HL-60/S4 treated with retinoic acid at 250 ng/mL for 4 days and 3 days (cell line): Measurements from ENCODE around the gene TMPRSS13.

Experiments used
- in situ Hi-C: fragments of 300-500 bp; cut with MboI; formaldehyde crosslinking; loops from 2 replicates; pipeline ENCODE4 v1.7.0; 2022; ENCODE audit warnings: low sequenced_read_pairs

TMPRSS13 gene

GRCh38 chr11:117914991-117915618 lies 14.1 kb downstream of the TMPRSS13 start:
- in situ Hi-C loops, result no loop called here

DNA sequence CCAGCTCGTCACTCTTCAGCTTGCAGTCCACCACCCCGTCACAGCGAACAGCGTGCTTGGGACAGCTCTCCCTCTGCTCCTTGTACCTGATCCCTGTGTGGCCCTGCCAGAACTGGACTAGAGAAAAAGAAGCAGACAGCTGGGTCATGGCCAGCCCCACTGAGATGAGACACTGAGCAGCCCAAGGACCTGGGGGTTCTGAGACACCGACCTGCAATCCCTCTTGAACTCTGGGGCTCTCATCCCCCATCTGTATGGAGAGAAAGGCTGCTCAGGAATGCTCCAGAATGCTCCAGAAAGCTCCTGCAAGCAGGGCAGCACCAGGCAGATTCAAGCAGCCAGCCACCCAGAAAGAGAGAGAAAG lies 14.8 kb downstream of the TMPRSS13 start:
- in situ Hi-C loops, result no loop called here

GRCh38 chr11:117913736-117914397 lies 15.3 kb downstream of the TMPRSS13 start:
- in situ Hi-C loops, result no loop called here

GRCh38 chr11:117912497-117912896 lies 16.7 kb downstream of the TMPRSS13 start:
- in situ Hi-C loops, result no loop called here

DNA sequence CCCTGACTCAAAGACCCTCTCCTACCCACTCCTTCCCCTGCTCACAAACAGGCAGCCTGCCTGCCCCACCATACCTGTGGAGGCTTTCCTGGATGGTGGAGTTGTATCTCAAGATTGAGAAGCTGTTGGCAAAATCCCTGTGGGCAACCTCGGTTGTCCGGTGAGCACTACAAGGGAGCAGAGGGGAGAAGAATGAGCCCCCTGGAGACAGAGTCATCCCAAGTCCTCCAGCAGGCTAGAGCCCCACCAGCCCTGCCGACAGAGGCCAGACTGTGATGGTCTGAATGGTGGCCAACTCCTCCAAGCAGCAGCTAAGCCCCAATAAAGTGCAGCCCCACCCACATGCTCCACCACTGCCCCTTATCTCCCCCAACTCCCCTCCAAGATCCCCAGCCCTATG lies 17.5 kb downstream of the TMPRSS13 start:
- in situ Hi-C loops, result no loop called here

DNA sequence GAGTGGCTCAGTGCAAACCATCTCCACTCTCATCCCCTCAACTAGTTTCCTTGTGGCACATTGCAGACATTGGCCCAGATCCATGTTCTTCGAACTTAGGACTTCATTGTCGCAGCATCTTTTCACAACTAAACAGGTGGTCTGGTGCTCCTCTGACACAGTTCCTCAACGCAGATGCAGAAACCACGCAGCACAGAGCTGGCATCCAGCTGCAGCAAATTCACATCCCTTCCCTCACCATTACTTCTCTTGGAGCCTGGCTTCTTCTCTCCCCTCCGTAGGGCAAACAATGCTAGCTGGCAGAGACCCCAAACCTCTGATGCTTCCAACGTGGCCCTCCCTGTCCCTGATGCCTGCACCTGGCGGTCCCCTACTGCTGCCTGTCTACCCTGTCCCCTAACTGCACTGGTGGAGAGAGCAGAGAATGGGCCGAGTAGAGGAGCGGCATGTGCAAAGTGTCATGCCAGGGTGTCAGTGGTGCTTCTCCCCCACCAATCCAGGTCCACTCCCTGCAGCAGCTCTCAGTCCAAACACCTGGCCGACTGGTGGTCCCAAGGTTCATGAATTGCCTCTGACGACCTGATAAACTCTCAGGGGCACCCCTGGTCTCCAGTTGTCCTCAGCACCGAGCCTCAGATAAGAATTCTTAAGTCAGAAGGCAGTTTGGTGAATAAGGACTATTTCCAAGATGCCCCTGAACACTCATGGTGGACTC lies 18.1 kb downstream of the TMPRSS13 start:
- in situ Hi-C loops, result no loop called here

DNA sequence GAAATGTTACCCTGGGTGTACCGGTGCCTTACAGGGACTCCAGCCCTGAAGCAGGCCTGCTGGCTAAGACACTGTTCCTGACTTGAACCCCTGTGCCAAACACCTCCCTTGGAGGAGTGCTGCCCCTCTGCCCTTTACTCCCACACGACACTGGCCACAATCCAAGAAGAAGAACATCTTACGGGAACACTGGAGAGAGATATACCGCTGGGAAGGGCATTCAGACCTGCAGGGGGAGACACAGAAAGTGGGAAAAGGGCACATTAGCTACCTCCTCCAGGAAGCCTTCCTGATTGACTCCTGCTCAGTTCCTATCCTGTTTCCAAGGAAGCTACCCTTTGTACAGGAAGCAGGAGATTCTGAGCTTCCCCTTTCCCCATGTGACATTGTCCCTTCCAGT lies 18.7 kb downstream of the TMPRSS13 start:
- in situ Hi-C loops, result no loop called here

GRCh38 chr11:117909611-117910382 lies 19.4 kb downstream of the TMPRSS13 start:
- in situ Hi-C loops, result no loop called here

DNA sequence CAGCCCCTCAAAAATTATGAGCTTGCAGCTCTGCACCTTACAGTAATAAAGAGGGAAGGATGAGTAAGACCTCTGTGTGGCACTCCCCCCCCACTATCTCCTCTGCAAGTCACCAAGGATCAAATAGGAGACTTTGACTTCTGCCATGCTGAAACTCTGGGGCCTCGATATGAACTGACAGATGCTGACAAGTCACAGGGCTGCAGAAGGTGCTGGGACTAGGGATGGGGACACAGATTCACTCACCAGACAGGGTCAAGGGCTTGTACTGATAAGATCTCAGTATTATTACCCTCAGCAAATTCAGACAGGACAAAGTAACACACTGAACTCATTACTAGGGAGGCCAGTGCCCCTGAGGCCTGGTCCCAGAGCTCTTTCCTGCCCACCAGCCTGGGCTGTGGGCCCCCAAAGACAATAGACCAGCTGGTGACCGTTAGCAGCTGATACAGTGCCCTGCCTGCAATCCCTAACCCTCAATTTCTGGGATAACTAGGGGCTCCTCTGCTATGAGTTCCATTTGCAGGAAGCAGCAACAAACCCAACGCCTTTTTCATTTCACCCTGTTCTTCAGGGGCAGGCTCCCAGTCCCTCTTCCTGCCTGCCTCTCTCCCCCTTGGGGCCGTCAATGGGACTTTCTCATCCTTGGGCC lies 20.1 kb downstream of the TMPRSS13 start:
- in situ Hi-C loops, result no loop called here

DNA sequence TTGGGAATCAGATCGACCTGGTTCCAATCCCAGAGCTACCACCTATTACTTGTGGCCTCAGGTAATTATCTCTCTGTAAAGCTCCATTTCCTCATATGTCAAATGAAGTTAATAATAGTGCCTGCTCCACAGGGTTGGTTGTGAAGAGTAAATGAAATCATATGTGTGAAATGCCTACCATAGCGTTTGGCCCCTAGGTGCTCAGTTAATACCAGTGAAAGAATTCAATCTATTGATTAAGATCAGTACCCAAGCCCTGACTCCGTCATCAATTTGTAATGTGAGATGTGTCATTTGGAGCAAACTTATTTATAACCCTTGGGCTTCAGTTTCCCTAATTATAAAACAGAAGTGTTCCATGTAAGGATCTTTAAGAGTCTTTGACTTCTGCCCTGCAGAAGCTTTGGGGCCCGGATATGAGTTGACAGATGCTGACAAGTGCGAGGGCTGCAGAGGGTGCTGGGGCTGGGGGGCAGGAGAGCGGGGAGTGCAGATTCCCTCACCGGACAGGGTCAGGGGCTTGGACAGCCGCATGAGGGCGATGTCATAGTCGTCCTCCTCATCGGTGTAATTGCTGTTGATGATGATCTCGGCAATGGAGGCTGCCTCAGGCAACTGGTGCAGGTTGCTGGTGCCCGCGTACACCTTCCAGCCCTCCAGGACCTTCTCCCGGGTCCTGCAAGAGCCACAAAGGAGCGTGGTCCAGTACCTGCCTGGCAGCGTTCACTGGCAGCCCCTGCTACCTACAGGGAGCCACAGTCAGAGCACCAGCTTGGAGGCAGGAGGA lies 20.9 kb downstream of the TMPRSS13 start:
- in situ Hi-C loops, result no loop called here

- in situ Hi-C loops, result no loop called here
Measured at GRCh38 chr11:117907276-117908108, 21.7 kb downstream of the TMPRSS13 start.

DNA sequence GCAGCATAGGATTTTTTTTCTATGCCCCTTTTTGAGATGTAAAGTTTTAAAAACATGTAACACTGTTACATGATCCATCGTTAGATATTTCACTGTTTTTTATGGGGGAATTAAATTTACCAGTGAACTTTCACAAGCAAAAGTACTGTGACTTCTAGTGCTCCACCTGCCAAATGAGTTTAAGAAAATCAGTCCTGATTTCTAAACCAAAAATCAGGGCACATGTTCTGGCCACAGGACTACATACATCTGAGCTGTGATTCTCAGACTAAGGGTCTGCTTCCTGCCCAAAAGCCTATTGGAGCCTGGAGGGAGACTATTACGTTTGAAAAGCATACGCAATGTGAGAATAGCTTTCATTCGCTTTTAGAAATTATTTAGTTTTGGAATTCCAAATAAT lies 22.5 kb downstream of the TMPRSS13 start:
- in situ Hi-C loops, result no loop called here

- in situ Hi-C loops, result no loop called here
Measured at GRCh38 chr11:117906126-117906525, 23.1 kb downstream of the TMPRSS13 start.

- in situ Hi-C loops, result no loop called here
Measured at GRCh38 chr11:117905524-117905923, 23.7 kb downstream of the TMPRSS13 start.

- in situ Hi-C loops, result no loop called here
Measured at GRCh38 chr11:117903505-117904382, 25.5 kb downstream of the TMPRSS13 start.

DNA sequence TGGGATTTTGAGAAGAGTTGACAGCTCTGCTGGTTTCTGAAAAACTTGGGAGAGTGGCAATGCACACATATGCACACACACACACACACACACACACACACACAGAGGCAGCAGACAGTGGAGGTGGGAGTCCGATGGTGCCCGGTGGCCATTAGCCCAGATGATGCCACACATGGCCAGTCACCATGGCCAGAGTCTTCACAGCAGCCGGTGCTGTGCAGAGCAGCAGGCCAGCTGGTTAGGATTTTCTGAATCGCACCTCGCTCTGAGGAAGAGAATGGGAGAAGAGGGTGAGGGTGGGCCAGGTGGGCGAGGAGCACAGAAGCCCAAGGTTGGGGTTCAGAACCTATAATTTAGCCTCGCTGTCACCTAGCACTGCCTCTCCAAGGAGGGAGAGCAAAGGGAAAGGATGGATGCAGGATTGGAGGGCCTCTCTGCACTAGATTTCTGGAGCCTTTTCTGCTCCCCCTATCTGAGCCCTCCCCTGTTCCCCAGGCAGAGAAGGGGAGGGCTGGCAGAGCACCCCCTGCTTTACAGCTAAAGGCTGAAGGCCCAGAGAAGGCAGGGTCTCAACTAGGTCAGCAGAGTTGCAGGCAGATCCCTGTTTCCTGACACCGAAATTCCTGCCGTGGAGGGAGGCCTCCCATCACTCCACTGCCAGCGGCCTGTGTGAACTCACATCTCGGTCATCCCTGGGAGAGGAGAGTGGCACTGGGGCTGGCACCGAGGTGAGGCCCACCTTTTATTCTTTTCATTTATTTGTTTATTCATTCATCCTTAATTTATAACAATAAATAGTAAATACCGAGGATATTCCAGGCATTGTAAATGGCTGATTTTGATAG lies 27.0 kb downstream of the TMPRSS13 start:
- in situ Hi-C loops, result no loop called here

- in situ Hi-C loops, result no loop called here
Measured at GRCh38 chr11:117901601-117902000, 27.6 kb downstream of the TMPRSS13 start.
